COLO668 (cell line): ENCODE data around the gene IFNA7.
"Not testable (repeated sequence)": the region's sequence is repeated elsewhere in the genome, so short reads cannot be mapped to it uniquely, and the experiment has no call there.

Source experiments
- DNase-seq: peaks from one replicate; lab custom pipeline; 2025; ENCODE audit not compliant: unreplicated experiment; lab: John Stamatoyannopoulos, UW

IFNA7 gene

DNA sequence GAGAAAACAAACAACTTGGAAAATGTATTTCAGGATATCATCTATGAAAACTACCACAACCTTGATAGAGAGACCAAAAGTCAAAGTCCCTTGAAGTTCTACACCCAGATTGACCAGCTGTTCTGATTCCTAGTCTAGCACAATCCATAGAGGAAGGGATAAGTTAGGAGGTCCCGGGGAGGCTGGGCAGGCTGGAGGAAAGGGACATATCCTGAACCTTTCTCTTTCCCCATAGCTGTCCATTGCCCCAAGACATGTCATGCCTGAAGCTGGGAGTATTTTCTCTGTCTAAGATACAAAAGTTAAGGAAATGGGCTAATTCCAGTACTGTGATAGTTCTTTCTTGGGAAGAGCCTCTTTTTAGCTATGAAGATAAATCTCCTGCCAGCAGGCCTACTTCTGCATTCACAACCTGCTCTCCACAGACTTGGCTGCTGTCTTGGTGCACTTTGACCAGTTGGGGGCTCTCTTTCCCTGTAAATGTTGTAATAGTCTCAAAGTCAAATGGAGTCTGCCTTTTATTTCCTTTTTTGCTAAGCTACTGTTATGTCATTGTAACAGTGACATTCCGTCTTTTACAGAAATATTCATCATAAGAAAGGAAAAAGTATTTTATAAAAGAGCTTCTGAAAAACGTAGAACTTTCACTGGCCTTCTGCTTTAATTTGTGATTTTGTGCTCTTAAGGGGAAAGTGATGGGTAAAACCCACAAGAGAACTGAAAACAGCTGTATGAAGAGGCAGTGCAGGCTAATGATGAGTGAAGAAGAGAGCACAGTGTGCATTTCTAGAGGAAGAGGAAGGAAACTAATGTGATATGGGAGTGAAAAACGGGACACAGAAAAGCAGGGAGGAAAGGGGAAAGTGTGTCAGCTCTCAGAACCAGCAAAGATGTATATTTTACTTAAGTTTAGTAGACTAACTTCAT, 18.9 kb downstream of the IFNA7 start:
- not testable (repeated sequence) for DNase-seq

DNA sequence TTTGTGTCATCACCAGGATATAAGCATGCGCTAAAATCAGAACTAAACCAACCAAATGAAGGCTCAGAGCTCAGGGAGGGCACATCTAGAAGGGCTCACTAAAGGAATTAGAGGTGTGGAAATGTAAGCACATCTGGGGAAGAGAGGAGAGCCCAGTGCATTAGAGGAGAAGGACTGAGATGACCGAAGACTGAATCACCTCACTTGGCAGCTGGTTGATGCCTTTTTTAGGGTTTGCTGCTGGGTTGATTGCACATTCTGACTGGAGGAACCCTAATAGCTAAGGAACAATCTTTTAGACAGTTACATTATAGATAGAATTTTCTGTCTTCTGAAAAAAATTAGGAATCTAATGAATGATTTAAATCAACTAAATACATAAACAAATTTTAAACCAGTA, 27.3 kb downstream of the IFNA7 start:
- DNase-seq: no peak

- no peak for DNase-seq
Observed at GRCh38 chr9:21172156-21172555, 29.8 kb downstream of the IFNA7 start.

GRCh38 chr9:21171351-21171750, 30.7 kb downstream of the IFNA7 start:
- DNase-seq: no peak

DNA sequence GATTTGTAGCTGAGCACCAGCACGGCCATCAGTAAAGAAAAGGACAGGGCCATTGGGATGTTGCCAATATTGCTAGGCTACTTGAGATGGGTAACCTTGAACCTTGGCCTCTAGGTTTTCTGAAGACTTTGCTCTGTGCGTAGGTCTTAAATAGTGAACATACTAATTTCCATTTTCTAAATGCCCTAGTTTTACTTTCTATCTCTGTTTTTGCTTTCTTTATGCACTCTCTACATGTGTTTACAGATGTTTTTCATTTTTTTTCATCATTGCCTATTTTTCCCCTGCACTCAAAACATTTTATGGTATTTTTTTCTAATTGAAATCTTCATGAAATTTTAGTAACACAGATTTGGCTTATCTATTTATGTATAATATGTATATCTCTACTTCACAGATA, 35.4 kb downstream of the IFNA7 start, which contains the start of gene IFNA21:
TSS of gene IFNA21 (minus strand) at position 101 of the 400 bp plus-strand sequence. CDS start at position 53, 48 bp downstream.
- not testable (repeated sequence) for DNase-seq

- DNase-seq: no peak
Observed at GRCh38 chr9:21165516-21165915, 36.5 kb downstream of the IFNA7 start.

- DNase-seq: no peak
Observed at GRCh38 chr9:21160178-21160577, 41.8 kb downstream of the IFNA7 start.

DNA sequence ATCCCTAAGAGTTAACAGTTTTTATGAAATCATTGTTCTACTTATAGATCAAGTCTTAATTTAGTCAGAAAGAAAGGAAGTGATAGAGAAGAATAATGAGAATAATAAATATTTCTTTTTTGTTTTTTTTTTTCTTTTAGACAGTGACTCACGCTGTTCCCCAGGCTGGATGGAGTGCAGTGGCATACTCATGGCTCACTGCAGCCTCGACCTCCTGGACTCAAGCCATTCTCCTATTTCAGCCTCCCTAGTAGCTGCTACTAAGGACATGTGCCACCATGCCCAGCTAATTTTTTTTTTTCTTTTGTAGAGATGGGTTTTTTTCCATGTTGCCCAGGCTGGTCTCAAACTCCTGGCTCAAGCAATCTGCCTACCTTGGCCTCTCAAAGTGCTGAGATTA, 46.5 kb downstream of the IFNA7 start:
- DNase-seq: no peak

DNA sequence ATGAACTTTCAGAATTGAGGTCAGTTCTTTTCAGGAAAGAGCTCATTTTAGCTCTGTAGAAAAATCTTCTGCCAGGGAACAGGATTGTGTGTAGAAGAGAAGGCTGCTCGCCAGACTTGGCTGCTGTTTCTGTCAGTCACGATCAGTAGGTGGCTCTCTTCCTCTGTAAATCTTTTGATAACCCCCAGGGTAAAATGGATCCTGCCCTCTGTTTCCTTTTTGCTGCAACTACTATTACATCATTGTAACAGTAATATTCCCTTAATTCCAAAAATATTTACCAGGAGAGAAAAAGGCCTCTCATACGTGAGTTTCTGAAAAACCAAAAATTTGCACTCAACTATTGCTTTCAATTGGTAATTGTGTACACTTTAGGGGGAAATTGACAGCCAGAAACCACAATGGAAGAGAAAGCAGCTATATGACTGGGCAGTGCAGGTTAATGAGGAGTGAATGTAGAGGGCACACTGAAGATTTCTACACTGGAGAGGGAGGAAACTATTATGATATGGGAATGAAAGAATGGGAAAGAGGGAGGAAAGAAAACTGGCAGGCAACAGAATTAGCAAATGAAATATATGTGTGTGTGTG, 47.9 kb downstream of the IFNA7 start:
- no peak for DNase-seq

- no peak for DNase-seq
Observed at GRCh38 chr9:21153336-21154017, 48.5 kb downstream of the IFNA7 start.
